ENCODE results near the gene SPTB. TPM values are rescaled to one million over a fixed set of nuclear protein-coding genes. Genes with fewer than 3 reads are reported as not detected.
A peak's percentile ranks its signal among the peaks of the same experiment; 100 is the strongest.

Gene SPTB
- total and polyA plus RNA-seq, 10 of the 15 experiments (the other 5 are each of a cell fraction or from before 2014, with no cell fraction given), result under 0.01 to 0.04 (median 0.02) TPM; not detected in 4

DNA sequence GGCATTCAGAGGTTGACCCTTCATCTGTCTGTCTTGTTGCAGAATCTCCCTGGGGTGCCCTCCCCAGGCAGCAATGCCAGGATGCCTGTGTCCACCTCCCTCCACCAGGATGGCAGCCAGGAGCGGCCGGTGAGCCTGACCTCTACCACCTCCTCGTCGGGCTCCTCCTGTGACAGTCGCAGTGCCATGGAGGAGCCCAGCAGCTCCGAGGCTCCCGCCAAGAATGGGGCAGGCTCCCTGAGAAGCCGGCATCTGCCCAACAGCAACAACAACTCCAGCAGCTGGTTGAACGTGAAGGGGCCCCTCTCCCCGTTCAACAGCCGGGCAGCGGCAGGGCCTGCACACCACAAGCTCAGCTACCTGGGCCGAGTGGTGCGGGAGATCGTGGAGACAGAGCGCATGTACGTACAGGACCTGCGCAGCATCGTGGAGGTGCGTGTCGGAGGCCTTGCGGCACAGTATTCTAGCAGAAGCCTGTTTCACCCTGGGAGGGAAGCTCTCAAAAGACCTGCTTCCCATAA is 152.1 kb downstream of the SPTB start (continued):
- TF ChIP-seq, protein P1, sequence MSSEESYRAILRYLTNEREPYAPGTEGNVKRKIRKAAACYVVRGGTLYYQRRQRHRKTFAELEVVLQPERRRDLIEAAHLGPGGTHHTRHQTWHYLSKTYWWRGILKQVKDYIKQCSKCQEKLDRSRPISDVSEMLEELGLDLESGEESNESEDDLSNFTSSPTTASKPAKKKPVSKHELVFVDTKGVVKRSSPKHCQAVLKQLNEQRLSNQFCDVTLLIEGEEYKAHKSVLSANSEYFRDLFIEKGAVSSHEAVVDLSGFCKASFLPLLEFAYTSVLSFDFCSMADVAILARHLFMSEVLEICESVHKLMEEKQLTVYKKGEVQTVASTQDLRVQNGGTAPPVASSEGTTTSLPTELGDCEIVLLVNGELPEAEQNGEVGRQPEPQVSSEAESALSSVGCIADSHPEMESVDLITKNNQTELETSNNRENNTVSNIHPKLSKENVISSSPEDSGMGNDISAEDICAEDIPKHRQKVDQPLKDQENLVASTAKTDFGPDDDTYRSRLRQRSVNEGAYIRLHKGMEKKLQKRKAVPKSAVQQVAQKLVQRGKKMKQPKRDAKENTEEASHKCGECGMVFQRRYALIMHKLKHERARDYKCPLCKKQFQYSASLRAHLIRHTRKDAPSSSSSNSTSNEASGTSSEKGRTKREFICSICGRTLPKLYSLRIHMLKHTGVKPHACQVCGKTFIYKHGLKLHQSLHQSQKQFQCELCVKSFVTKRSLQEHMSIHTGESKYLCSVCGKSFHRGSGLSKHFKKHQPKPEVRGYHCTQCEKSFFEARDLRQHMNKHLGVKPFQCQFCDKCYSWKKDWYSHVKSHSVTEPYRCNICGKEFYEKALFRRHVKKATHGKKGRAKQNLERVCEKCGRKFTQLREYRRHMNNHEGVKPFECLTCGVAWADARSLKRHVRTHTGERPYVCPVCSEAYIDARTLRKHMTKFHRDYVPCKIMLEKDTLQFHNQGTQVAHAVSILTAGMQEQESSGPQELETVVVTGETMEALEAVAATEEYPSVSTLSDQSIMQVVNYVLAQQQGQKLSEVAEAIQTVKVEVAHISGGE (CRISPR knock-in tag; IDR thresholded peaks at IDR 0.05), result no peak
- TF ChIP-seq, protein P2, sequence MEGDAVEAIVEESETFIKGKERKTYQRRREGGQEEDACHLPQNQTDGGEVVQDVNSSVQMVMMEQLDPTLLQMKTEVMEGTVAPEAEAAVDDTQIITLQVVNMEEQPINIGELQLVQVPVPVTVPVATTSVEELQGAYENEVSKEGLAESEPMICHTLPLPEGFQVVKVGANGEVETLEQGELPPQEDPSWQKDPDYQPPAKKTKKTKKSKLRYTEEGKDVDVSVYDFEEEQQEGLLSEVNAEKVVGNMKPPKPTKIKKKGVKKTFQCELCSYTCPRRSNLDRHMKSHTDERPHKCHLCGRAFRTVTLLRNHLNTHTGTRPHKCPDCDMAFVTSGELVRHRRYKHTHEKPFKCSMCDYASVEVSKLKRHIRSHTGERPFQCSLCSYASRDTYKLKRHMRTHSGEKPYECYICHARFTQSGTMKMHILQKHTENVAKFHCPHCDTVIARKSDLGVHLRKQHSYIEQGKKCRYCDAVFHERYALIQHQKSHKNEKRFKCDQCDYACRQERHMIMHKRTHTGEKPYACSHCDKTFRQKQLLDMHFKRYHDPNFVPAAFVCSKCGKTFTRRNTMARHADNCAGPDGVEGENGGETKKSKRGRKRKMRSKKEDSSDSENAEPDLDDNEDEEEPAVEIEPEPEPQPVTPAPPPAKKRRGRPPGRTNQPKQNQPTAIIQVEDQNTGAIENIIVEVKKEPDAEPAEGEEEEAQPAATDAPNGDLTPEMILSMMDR (IDR thresholded peaks at IDR 0.05 in 2 of 3, conservative IDR thresholded peaks at IDR 0.05 in 1 of 3; ENCODE audit: control insufficient read depth in 2 of 3, extremely low read depth in 1 of 3, insufficient read depth in 1 of 3, low read depth in 3 of 3, low read length in 3 of 3), result no peak
- no peak for TF ChIP-seq EED (IDR thresholded peaks at IDR 0.05; ENCODE audit: low read depth)
- no peak for TF ChIP-seq SMC3 (IDR thresholded peaks at IDR 0.05; ENCODE audit: borderline replicate concordance, low read length)

DNA sequence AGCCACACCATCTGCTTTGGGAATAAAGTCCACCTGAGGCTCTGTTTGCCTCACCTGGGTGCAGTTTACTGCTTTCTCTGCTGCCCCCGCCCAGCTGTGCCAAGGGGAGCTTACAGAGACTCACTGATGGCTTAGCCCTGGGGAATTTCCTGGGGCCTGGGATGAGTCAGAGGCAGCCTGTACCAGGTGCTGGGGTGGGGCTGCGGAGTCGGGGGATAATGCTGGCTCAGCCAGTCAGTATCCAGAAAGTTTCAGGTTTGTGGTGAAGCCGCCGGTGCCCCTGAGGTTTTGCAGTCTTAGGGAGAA is 153.2 kb downstream of the SPTB start:
- in situ Hi-C loops (cut with MboI) (no loop called here), intact Hi-C loops (cut with micrococcal nuclease; ENCODE audit: unreplicated experiment) (no loop called here)
- CTCF ChIA-PET, result interaction anchor here (0.6 to 1.1 kb wide), 2 partner anchors 38 to 242 kb away, joined by 3 read pairs; no protein-coding TSS in a partner anchor
- SMC1A ChIA-PET (ENCODE audit: uncharacterized antibody, unreplicated experiment), result interaction anchor here (0.5 kb wide), 1 partner anchor 17 kb away, joined by 3 read pairs; no protein-coding TSS in a partner anchor
- H3K9ac ChIP-seq (ENCODE audit: control insufficient read depth, insufficient read depth, low read length), result no peak overlapping the region
- POLR2A ChIA-PET, result interaction anchor here (0.7 to 0.8 kb wide), 2 partner anchors 9 to 29 kb away, joined by 3 to 5 read pairs; no protein-coding TSS in a partner anchor
- no peak overlapping the region for H3K4me2 ChIP-seq (ENCODE audit: control insufficient read depth, insufficient read depth)
- no peak overlapping the region for H2AFZ ChIP-seq (ENCODE audit: control insufficient read depth, low read depth, low read length)
- FAIRE-seq (no peak), DNase-seq (ENCODE audit: low read depth, low spot score) (no peak), ATAC-seq (peak; percentile 90)
- TF ChIP-seq IKZF1 (conservative IDR thresholded peaks at IDR 0.05) (0 out of 2 replicates have a peak, but pooled peaks have one; percentile 27), NR2F1 (conservative IDR thresholded peaks at IDR 0.05) (no peak)
- H3K27me3 ChIP-seq (replicated peaks in 1 of 2; ENCODE audit: control insufficient read depth in 2 of 2, insufficient read depth in 2 of 2, low read length in 1 of 2), result no peaks in the 10 kb centered on the region; a peak in 3 of 4 replicates
- H3K4me3 ChIP-seq, result no peak overlapping the region
- no peaks in the 10 kb centered on the region for H3K9me3 ChIP-seq (replicated peaks; ENCODE audit: control insufficient read depth, insufficient read depth, low read length)
- no peaks in the 10 kb centered on the region for H4K20me1 ChIP-seq (ENCODE audit: control insufficient read depth, insufficient read depth)
- RAD21 ChIA-PET (ENCODE audit: unreplicated experiment), result interaction anchor here (1.0 to 2.1 kb wide), 3 partner anchors 25 to 55 kb away, joined by 3 to 6 read pairs (median 4); no protein-coding TSS in a partner anchor
- H3K4me1 ChIP-seq (ENCODE audit: control insufficient read depth, insufficient read depth, low read length), result no peaks in the 10 kb centered on the region
- no TSS peak for BruUV-seq (replicated peaks)
- 2% methylated on average over 5 of the region's 5 CpGs for WGBS (ENCODE audit: insufficient coverage, insufficient replicate concordance, low lambda C conversion rate, missing lambda C conversion rate)
- no peaks in the 10 kb centered on the region for H3K79me2 ChIP-seq (ENCODE audit: control insufficient read depth, insufficient read depth, low read length)
- no peak overlapping the region for H3K27ac ChIP-seq (ENCODE audit: control insufficient read depth, insufficient read depth)
- no peaks in the 10 kb centered on the region for H3K36me3 ChIP-seq (ENCODE audit: control insufficient read depth in 2 of 2, insufficient read depth in 2 of 2, low read length in 1 of 2)
